NCI-H2171 treated with DMSO at 0.1 percent for 48 hours (cell line): ENCODE measurements around the gene TRMT1L.
"Not testable (repeated sequence)": the region's sequence is repeated elsewhere in the genome, so short reads cannot be mapped to it uniquely, and the experiment has no call there.

Experiments used
- DNase-seq: peaks from one replicate; lab custom pipeline; 2025; lab: John Stamatoyannopoulos, UW

The TRMT1L gene, protein sequence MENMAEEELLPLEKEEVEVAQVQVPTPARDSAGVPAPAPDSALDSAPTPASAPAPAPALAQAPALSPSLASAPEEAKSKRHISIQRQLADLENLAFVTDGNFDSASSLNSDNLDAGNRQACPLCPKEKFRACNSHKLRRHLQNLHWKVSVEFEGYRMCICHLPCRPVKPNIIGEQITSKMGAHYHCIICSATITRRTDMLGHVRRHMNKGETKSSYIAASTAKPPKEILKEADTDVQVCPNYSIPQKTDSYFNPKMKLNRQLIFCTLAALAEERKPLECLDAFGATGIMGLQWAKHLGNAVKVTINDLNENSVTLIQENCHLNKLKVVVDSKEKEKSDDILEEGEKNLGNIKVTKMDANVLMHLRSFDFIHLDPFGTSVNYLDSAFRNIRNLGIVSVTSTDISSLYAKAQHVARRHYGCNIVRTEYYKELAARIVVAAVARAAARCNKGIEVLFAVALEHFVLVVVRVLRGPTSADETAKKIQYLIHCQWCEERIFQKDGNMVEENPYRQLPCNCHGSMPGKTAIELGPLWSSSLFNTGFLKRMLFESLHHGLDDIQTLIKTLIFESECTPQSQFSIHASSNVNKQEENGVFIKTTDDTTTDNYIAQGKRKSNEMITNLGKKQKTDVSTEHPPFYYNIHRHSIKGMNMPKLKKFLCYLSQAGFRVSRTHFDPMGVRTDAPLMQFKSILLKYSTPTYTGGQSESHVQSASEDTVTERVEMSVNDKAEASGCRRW

GRCh38 chr1:185156854-185157598 lies at the start of gene TRMT1L, which contains the start of gene SWT1:
Gene TRMT1L, minus strand, starts transcription at chr1:185156953. Its CDS starts 241 bp downstream, at chr1:185156712.
Gene SWT1, plus strand, starts transcription at chr1:185157167. Its CDS starts 3,675 bp downstream, at chr1:185160842.
- peak; percentile 100 for DNase-seq

DNA sequence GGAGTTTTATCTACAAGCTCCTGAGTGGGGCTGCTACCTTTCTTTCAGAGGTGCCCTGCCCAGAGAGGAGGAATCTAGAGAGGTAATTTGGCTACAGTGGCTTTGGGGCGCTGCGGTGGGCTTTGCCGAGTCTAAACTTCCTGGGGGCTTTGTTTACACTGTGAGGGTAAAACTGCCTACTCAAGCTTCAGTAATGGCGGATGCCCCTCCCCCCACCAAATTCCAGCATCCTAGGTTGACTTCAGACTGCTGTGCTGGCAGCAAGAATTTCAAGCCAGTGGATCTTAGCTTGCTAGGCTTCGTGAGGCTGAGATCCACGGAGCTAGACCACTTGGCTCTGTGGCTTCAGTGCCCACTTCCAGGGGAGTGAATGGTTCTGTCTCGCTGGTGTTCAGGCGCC lies 44.1 kb upstream of the TRMT1L start:
- no peak for DNase-seq

GRCh38 chr1:185198712-185199111 lies 42.0 kb upstream of the TRMT1L start:
- not testable (repeated sequence) for DNase-seq

- no peak for DNase-seq
Observed at GRCh38 chr1:185193756-185194155, 37.0 kb upstream of the TRMT1L start.

- peak; percentile 78 for DNase-seq
Observed at GRCh38 chr1:185170291-185170848, 13.6 kb upstream of the TRMT1L start.

DNA sequence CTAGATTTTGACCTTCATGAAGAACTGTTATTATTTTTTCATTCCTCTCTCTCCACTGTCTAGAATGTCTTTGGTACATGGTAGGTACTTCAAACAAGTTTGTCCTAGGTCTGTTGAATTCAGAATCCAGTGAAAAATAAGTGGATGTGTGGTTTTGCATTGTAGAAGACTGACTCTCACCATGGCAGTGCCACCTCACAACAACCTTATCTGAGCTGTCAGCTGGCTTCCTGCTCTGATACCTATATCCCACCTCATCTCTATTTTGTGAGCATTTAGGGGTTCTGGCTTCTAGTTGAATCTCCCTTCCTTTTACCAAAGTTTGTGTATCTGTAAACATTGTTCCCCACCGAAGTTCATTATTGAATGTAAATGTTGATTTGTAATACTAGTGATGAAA lies 9.4 kb upstream of the TRMT1L start:
- no peak for DNase-seq

DNA sequence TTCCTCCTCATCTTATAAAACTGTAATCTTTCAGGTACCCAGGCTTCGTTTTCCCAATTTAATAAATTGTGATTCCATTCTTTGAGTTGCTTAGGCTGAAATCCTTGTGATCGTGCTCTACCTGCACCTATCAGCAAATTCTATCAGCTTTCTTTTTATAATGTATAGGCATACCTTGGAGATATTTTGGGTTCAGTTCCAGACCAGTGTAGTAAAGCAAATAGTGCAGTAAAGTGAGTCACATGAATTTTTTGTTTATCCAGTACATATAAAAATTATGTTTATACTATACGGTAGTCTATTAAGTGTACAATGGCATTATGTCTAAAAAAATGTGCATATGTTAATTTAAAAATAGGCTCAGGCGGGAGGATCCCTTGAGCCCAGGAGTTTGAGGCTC lies 5.7 kb upstream of the TRMT1L start:
- no peak for DNase-seq

- no peak for DNase-seq
Observed at GRCh38 chr1:185159966-185160365, 3.2 kb upstream of the TRMT1L start.

- no peak for DNase-seq
Observed at GRCh38 chr1:185158800-185159199, 2.0 kb upstream of the TRMT1L start.

DNA sequence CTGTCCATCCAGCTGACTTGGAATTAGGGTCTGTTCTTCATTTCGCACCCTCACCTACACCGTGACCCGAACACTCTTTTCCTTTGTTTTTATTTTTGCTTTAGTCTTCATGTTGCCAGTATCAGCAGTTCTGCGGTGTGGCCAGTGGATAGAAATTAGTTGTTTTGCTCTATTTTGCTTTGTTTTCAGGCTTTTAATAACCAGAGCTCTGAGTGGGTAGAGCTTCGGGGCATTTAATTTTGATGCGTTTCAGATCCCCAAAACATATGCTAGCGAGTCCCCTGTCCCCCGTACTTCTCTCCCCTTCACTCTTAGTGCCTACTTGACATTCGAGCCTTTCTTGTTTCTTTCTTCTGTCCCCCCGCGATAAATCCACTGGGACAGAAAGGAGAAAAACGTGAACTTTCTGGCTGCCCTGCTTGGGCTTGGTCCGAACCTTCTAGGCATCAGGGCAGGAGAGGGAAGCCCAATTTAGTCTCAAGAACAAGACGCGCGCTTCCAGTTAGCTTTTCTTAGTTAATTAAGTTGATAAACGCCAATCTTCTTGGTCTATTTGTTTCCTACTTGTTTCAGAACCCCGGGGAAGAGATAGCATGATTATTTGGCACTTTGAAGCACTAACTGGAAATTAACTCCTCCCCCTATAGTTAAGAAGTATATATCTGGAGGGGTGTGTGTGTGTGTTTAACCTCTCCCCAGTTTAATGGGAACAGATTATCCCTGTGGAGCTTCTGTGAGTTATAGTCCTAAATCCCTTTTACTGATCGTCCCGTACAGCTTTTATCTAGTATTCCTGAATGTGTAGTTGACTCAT lies 1.1 kb upstream of the TRMT1L start:
- no peak for DNase-seq

- peak; percentile 37 for DNase-seq
Observed at GRCh38 chr1:185156288-185156853, 382 bp downstream of the TRMT1L start.

- no peak for DNase-seq
Observed at GRCh38 chr1:185155600-185156287, 1.0 kb downstream of the TRMT1L start.

GRCh38 chr1:185154912-185155513 lies 1.7 kb downstream of the TRMT1L start:
- no peak for DNase-seq

GRCh38 chr1:185152187-185152767 lies 4.5 kb downstream of the TRMT1L start:
- no peak for DNase-seq

DNA sequence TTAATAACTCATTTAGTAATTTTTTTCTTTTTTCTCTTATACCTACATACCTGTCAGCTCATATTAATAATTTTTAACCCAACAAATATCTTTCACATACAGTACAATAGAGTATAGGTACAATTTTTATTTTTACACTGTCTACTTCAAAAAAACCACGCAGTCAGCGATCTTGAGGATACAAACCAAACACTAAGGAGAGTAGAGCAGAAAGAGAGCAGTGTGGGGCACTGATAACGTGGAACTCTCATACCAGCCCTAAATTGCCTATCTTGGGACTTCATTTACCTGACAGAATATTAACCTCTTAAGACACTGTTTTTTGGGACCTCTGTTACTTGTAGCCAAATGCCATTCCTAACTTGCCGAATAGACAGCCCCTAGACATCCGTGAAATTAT lies 5.5 kb downstream of the TRMT1L start:
- no peak for DNase-seq

DNA sequence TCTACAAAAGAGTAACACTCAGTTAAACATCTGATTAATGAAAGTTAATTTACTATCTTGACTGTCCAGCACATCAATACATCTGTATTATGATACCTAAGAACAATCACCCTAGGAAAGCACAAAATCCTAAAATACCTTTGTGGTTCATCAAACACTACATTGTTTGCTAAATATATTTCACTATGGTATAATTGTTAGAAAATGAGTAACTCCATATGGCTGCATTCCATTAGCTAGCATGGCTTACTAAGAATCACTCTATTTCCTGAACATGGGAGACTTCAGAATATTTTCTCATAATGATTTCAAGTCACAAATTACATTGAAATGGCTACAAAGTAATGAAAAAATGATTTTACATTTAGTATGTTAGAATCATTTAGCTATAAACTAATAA lies 12.5 kb downstream of the TRMT1L start:
- no peak for DNase-seq

DNA sequence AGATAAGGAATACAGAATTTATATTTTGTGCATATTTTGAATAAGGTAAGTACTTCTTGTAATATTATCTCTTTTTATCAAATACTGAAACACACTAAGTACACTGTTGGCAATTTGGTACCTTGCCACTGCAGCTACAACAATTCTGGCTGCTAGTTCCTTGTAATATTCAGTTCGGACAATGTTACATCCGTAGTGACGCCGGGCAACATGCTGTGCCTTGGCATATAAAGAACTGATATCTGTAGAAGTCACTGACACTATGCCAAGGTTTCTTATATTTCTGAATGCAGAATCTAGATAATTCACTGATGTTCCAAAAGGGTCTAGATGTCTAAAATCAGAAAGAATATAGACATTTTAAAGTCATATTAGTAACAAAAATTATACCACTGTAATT lies 17.5 kb downstream of the TRMT1L start:
- DNase-seq: no peak

DNA sequence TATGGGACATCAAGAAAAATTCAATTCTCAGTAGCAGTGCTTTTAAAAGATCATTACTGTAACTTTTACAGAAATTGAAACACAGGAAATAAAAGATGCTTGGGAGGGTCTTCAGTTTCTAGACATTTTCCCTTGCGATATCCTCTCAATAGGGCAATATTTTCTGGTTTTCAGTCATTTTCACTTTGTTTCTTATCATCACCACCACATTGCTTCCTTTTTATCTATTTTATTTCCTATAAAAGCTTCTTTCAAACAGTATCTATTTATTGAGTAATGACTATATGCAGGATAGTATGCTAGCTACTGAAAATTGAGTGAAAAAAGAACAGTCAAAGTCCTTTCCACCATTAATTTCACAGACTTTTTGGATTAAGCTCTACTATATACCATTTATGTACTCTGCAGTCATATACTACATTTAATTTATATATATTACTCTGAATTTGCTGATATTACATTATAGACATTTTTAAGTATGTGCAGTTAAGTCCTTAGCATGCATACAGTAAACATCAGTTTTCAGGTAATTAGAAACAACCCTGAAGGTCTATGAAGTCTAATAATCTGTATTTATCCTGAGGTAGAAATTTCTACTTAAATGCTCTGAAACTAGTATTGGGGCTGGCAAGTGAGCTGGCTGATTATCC lies 18.7 kb downstream of the TRMT1L start:
- no peak for DNase-seq

DNA sequence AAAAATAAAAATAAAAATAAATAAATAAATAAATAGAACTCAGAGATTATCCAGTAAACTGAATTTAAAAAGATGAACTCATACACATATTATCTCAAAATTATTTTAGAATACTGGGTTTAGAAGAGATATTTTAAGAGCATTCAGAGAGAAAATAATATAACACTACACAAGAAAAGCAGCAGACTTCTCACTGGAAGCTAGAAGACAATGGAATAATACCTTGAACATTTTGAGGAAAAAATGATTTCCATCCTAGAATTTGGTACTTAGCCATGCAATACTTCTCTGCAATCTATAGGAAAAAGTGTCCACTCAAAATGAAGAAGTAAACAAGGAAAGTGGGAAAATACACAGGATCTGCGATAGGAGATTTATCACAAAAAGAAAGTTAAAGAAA lies 24.2 kb downstream of the TRMT1L start:
- DNase-seq: no peak
